ENCODE measurements around the gene GPR33. TPM values are rescaled to one million over a fixed set of nuclear protein-coding genes. Genes with fewer than 3 reads are reported as not detected.

GPR33 gene
- total RNA-seq, 1 experiment from 2014 or later = not detected

GRCh38 chr14:31480156-31480555, 7.7 kb downstream of the GPR33 start:
- Histone ChIP-seq H3K4me1 (ENCODE audit: insufficient read depth, low read length) (no peaks in the 10 kb centered on the region), H3K23ac (ENCODE audit: insufficient read length, low read depth, low read length) (no peak overlapping the region), H3K27ac (ENCODE audit: insufficient read length, low read depth, low read length) (no peak overlapping the region), H3K79me2 (ENCODE audit: insufficient read depth, low read length) (no peaks in the 10 kb centered on the region), H3K18ac (ENCODE audit: insufficient read length, low read depth, low read length) (no peak overlapping the region), H4K20me1 (ENCODE audit: control insufficient read depth, insufficient read depth, insufficient read length) (no peaks in the 10 kb centered on the region), H2BK12ac (ENCODE audit: insufficient read length, low read depth, low read length) (no peak overlapping the region), H3K56ac (ENCODE audit: insufficient read length, low read depth, low read length) (no peak overlapping the region), H4K5ac (ENCODE audit: insufficient read length, low read depth, low read length) (no peak overlapping the region), H3T11ph (ENCODE audit: low read length) (no peak overlapping the region), H3K4me2 (ENCODE audit: insufficient read depth, insufficient read length, low read length) (no peak overlapping the region), H3K14ac (ENCODE audit: insufficient read depth, low read length) (no peak overlapping the region), H3K9ac (ENCODE audit: extremely low read depth, insufficient read length, low read length) (no peak overlapping the region), H2BK20ac (ENCODE audit: low read depth, low read length, poor library complexity, severe bottlenecking) (no peak overlapping the region), H2BK5ac (ENCODE audit: insufficient read length, low read length) (no peak overlapping the region), H2AFZ (ENCODE audit: low read length) (no peak overlapping the region), H3K23me2 (ENCODE audit: insufficient read length, low read depth, low read length, poor library complexity, severe bottlenecking) (no peaks in the 10 kb centered on the region), H2BK15ac (ENCODE audit: low read depth, low read length) (no peak overlapping the region), H3K4ac (ENCODE audit: low read depth, low read length) (no peak overlapping the region), H4K91ac (ENCODE audit: insufficient read length, low read depth, low read length) (no peak overlapping the region), H3K79me1 (ENCODE audit: insufficient read depth, low read depth, low read length, poor library complexity, severe bottlenecking) (no peaks in the 10 kb centered on the region), H2BK120ac (ENCODE audit: low read depth, low read length, poor library complexity, severe bottlenecking) (no peak overlapping the region), H2AK5ac (ENCODE audit: insufficient read length, low read length) (no peak overlapping the region), H4K8ac (replicated peaks; ENCODE audit: insufficient read length, low read depth, low read length) (no peak overlapping the region), H3K27me3 (ENCODE audit: insufficient read depth, low read length) (no peaks in the 10 kb centered on the region), H3K9me3 (ENCODE audit: control insufficient read depth, low read depth, low read length) (no peaks in the 10 kb centered on the region)
- no peak overlapping the region for H3K4me3 Mint-ChIP-seq
- H3K9me3 Mint-ChIP-seq = no peaks in the 10 kb centered on the region
- H3K36me3 Mint-ChIP-seq (ENCODE audit: insufficient read depth in 1 of 3, low read depth in 3 of 3) = no peaks in the 10 kb centered on the region
- H3K27me3 Mint-ChIP-seq (ENCODE audit: low read depth) = no peaks in the 10 kb centered on the region
- WGBS (ENCODE audit: extremely low coverage, insufficient read length, low lambda C conversion rate) = no CpG with 5 or more reads among the region's 4 CpGs
- H3K4me1 Mint-ChIP-seq = no peaks in the 10 kb centered on the region
- DNase-seq = no peak
- no peak for TF ChIP-seq CTCF (conservative IDR thresholded peaks at IDR 0.05)
- H3K27ac Mint-ChIP-seq = no peak overlapping the region
